Measurements from ENCODE around the gene PPM1A.

PPM1A gene

DNA sequence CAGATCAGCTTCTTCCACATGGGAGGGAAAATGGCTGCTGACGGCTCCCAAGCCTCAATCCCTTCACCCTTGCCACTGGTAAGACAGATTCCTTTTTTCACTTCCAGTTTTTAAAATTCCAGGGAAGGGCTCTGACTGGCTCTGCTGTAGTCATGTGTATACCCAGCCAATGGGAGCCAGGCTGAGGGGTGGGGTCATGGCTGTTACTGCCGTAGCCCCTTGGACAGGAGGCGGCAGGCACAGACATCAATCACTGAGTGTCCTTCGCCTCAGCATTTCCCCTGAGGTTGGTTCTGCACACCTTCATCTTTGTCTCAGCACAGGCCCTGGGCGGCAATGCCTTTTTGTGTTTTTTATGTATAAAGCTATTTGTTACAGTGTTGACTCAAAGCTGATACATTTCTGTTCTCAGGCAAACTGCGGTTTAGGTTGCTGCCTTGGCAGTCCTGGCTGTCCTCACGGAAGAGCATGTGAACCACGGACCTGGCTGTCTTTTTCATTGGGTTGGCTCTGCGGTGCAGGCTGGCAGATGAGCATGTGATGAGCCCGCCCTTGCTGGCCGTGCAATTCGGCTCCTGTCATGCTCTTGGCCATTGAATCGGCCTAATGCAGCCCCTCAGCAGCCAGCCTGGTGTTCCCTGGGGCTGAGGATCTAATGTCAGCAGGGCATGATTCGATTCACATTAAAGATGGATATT is 74.3 kb downstream of the PPM1A start:
- no peak for DNase-seq (ENCODE audit: low read depth)

DNA sequence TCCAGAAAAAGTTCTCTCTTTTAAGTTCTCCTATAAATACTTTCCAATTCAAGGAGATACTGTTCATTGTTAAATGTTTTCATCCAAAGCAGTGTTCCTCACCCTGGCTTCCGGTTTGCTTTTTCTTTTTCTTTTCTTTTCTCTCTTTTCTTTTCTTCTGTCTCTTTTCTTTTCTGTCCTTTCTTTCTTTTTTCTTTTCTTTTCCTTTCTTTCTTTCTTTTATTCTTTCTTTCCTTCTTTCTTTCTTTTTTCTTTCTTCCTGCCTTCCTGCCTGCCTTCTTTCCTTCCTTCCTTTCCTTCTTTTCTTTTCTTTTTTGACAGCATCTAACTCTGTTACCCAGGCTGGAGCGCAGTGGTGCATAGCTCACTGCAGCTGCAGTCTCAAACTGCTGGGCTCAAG is 75.8 kb downstream of the PPM1A start:
- DNase-seq (ENCODE audit: low read depth): no peak

DNA sequence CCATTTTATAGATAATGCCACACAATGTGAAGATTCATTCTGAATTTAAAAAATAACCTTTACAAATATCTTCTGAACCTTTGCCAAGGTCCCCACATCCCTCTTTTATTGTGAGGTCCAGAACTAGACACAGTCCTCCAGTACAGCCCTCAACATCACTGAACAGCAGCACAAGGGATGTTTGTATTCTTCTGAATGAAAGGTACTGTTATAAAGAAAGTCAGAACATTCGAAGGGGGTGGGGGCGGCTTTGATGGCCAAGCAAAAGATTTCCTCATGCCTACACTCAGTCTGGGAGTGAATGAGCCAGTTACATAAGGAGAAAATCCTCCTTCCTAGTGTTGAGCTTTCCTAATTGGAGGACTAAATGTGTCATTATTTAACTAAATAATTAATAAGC is 77.3 kb downstream of the PPM1A start:
- DNase-seq (ENCODE audit: low read depth): no peak

DNA sequence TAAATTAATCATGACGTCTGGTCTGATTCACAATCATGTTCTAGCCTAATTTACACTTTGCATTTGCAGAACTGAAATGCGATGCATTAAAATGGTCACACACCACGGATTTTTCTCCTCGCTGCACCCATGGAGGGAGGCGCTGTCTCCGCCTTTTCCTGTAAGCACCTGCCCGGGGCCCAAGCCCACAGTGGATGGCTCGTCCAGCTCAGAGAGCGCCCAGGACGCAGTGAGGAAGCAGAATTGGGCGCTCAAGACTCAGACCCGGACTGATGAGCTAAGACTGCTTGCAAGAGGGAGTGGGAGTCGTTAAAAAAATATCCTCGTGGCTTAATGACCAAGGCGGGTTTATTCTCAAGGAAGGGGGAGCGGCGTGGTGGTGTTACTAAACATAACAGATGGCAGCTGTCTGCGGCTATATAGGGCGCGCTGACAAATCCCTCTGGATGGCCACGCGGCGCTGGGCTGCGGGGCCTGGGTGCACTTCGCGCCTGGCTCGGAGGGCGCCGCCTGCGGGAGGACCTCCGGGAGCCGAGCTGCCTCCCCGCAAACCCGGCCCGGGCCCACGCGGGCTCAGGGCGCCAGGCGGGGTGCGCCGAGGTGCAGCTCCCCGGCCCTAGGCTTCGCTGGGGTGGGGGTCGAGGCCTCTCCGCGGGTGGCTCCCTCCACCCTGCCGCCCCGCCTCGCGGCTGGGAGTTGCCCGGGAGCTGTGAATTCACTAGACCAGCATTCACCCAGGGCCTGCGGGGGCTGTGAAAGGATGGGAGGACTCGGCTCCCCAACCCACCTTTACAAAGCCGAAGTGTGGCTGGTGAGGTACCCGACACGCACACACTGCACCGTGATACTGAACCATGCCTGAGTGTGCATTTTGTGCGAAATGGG is 78.7 kb downstream of the PPM1A start:
- no peak for DNase-seq (ENCODE audit: low read depth)

DNA sequence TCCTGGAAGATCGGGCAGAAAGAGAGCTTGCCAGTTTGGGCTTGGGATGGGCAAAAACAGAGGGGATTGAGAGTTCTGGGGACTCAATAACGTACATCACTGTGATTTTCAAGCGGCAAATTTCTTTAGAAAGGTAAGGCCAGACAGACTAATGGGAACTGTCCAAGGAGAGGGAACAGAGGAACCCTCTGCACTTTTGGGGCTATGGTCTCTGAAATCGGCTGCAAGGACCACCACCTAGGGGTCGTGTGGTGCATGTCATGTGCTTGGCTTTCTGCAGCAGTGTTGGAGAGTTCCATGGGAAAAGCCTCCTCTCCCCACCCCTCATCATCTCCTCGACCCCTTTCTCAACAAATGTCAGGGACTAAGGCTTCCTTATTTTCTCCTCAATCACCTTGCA is 79.6 kb downstream of the PPM1A start:
- no peak for DNase-seq (ENCODE audit: low read depth)

DNA sequence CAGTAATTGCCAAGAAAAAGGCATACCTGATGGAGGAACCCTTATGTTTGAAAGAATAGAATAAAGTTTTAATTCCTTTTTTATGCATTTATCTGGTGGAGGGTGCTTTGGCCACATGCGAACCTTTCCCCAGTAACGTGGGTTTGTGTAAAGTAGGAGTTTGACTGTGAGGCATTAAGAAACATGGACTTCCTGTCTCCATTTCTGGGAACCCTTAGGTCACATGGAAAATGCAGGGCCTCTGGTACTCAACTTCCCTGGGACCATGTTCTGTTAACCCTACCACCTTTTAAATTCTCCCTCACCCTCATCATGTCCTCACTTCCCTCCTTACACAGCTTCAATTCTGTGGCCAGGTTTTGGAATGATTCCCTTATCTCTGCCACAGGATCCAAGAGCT is 80.3 kb downstream of the PPM1A start:
- DNase-seq (ENCODE audit: low read depth): no peak

DNA sequence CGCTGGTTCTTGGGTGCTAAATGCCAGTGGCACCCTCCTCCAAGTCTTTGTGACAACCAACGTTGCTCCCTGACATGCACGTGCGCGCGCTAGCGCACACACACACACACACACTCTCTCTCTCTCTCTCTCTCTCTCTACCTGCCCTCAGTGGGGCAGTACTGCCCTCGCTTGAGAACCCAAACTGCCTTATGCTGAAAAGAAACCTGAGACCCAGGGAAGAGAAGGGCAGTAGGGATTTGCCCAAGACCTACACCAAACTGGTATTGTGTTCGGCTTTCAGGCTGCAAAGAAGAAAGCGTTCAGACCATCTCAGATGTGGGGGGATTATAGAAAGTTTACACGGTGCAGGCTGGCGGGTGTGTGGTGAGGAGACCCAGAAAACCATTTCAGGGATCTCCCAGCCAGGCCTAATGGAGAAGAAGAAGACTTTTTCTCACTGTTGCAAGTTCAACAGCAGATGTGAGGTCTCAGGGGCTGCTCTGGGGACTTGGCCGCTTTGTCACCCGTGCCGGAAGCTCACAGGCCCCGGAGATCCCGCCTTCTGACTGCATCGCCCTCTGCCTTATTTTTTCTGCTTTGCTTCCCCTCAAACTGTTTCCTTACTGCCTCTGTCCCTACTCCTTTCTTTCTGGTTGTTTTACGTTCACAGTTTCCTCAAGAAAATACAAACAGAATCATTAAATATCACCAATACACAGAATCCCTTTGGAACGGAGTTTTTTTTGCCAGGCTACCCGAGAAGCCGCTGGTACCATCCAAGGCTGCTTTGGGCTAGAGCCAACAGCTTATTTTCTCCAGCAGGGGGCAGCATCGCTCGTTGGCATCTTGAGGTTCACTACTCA is 82.4 kb downstream of the PPM1A start:
- no peak for DNase-seq (ENCODE audit: low read depth)

DNA sequence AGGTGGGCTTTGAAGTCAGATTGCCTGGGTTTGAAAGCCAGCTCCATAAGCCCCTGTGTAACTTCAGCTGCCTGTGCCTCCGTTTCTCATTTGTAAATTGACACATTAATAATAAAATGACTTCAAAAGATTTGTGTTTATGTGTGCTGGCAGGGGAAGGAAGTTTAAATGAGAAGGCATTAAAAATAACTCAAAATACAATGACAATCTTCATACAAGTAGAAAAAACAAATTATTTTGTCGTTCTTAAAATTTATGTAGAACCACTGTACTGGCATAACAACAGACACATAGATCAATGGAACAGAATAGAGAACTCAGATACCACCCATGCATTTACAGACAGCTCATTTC is 83.0 kb downstream of the PPM1A start:
- no peak for DNase-seq (ENCODE audit: low read depth)

DNA sequence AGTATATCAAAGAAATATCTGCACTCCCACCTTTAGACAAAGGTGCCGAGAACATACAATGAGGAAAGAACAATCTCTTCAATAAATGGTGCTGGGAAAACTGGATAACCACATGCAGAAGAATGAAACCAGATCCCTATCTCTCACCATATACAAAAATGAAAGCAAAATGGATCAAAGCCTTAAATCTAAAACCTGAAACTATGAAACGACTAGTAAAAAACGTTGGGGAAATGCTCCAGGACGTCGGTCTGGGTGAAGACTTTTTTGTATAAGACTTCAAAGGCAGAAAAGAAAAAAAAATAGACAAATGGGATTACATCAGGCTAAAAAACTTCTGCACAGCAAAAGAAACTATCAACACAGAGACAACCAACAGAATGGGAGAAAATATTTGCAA is 83.8 kb downstream of the PPM1A start:
- no peak for DNase-seq (ENCODE audit: low read depth)

DNA sequence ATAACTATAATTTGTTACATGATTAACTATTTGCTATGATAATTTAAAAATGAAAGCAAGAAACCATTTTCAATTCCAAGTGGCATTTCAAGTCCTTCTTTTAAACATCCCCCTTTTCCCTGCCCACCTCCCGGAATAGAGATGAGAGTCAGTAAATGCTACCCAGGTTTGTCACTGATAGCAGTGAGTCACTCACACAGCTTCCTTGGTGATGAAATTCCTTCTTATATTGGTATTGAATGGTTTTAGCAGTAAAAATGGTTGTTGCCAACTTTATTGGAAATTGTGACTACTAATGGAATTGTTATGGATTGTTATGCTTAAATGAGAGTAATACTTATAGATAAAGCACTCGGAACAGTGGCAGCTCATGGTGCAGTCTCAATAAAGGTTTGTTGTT is 90.5 kb downstream of the PPM1A start:
- DNase-seq (ENCODE audit: low read depth): no peak

DNA sequence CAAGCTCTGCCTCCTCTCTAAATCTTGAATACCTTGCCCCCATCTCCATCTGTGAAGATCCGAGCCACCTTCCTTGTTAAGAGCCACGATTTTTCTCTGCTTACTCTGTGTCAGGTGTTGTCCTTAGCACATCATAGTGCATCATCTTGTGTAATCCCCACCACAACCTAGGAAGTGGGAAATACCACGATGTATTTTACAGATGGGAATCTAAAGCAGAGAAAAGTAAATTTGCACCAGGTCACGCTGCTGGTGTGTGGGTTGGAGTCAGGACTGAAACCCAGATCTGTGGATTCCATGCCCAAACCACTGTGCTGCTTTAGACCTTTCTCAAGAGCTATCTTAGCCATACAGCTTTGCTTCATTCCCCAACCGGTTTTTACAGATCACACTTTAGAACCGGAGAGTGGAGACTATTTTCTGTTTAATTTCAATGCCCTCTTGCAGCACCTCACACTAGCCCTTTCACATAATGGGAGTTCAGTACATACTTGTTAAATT is 94.6 kb downstream of the PPM1A start:
- no peak for DNase-seq (ENCODE audit: low read depth)

DNA sequence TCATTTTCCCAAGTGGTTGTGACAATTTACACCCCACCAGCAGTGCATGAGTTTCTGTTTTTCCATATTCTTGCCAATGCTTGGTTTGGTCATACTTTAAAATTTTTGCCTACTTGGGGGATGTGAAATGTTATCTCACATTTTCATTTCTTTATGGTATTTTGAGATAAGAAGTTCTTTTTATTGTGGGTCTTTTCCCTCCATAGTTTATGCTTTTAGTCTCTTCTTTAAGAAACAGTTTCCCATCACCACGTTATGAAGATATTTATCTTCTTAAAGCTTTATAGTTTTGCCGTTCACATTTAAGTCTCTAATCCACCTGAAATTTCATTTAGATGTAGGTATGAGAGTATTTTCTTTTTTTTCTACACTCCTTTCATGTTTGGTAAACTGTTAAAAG is 95.7 kb downstream of the PPM1A start:
- no peak for DNase-seq (ENCODE audit: low read depth)

DNA sequence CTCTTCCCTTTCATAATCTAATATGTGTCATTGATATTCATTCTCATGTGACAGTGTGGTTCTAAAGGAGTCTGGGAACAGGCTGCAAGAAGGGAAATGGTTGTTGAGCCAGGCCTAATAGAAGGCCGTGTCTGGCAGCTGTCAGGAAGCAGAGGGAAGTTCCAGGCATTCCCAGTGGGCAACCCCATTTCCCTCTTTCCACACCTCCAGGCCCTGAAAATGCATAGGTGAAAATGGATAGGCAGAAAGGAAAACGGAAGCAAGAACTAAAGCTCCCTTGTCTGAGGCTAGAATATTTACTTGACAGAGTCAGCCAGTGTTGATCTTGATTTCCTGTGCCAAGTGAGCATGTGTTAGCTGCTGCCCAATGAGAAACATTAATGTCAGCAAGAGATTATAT is 97.7 kb downstream of the PPM1A start:
- DNase-seq (ENCODE audit: low read depth): no peak

DNA sequence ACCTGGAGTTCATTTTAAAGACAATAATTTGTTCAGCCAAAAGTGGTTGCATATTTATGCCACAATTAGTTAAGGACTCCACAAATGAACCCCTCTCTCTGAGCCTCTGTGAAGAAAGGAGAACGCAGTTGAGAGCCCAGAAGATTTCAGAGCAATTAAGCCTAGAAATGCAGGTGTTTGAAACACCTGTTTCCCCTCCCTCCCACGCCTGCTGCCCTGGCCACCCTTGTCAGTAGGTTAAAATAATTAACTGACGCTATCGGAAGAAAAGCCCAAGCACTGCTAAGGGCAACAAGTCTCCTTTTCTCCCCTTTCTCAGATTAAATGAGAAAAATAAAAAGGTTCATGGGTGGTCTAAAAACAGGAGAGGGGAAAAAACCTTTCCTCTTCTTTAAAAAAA is 99.2 kb downstream of the PPM1A start:
- no peak for DNase-seq (ENCODE audit: low read depth)

Measured in non-pigmented ciliary epithelial cell (primary cell).